GM19238 (cell line): ENCODE measurements around the gene MIOS.
"Not testable (repeated sequence)": the region's sequence is repeated elsewhere in the genome, so short reads cannot be mapped to it uniquely, and the experiment has no call there.

Experiments used
- DNase-seq: peaks from one replicate; pipeline ENCODE4 v3.0.0; 2011; ENCODE audit warnings: low spot score; ENCODE audit not compliant: insufficient read length

MIOS gene

GRCh38 chr7:7647495-7648036 is 80.9 kb downstream of the MIOS start:
- DNase-seq = no peak

- DNase-seq = no peak
These were observed 84.1 kb downstream of the MIOS start for GRCh38 chr7:7650682-7651206.

DNA sequence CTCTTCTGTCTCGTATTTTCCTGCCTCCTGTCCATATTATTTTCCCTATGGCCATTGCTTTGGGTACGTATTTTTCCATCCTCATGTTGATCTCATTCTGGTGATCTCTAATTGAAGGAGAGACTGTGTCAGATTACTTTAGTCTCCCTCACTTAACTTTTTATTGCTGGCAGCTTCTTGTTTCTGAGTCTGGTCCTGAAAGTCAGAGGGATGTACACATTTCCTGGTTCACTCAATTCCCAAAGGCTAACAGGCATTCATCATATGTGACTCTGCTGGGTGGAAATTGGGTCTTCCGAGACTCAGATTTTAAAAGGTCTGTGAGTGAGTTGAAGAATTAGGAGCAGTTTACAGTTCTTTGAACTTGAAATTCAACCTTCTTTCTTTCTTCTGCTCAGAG is 84.8 kb downstream of the MIOS start:
- no peak for DNase-seq

DNA sequence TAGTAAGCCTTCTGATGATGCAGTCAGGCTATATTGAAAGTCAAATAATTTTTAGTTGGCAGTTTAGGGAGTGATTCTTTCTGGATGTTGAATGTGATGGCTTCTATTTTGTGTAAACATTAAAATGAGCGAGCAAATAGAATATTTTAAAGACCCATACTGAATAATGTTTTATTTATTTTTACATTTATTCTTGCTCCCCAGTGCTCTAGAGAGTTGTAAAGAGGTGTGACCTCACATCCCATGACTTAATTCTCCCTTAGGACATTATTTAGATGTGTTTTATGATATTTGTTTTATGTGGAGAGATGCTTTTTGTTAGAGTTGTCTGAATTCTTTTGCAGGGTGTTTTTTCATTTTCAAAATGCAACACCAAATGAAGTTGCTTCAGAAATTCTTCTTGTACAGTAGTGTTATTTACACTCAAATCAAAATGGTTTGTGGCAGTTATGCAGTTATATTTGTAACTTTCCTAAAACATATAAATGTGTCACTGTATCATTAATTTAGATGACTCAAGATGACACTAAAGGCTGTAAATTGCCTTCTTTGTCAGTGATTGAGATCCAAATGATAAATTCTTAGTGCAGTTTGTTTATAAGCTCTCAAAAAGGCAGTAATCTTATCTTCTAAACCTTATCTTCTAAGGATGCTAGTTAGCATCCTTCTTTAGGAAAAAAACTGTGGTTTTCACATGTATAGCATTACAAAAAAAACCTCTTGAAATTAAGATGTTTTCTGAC is 86.3 kb downstream of the MIOS start:
- DNase-seq = no peak

GRCh38 chr7:7653593-7654187 is 87.0 kb downstream of the MIOS start:
- DNase-seq = no peak

- DNase-seq = no peak
These were observed 88.5 kb downstream of the MIOS start for GRCh38 chr7:7654964-7655715.

- DNase-seq = not testable (repeated sequence)
These were observed 89.8 kb downstream of the MIOS start for GRCh38 chr7:7656459-7656858.
